Sigmoid colon (tissue), 7 donors: ENCODE measurements around the gene RBM34. TPM values are rescaled to one million over a fixed set of nuclear protein-coding genes. Genes with fewer than 3 reads are reported as not detected.

Source experiments
- DNase-seq: peaks from one replicate; pipeline ENCODE4 v3.0.0-alpha.2; 2019
- H3K27ac ChIP-seq, 4 donors: fragments of 200-600 bp; sonication (generic); one replicate each; pipeline ENCODE4 v1.5.1; 2016 to 2019; ENCODE audit warnings: mild to moderate bottlenecking in 1 of 4
- H3K27me3 ChIP-seq, 3 donors: fragments of 200-600 bp; sonication (generic); one replicate each; pipeline ENCODE4 v1.5.1; 2019; ENCODE audit warnings: mild to moderate bottlenecking in 1 of 3
- H3K36me3 ChIP-seq, 4 donors: fragments of 200-600 bp; sonication (generic); one replicate each; pipeline ENCODE4 v1.5.1; 2016 to 2019
- H3K4me1 ChIP-seq, 4 donors: fragments of 200-600 bp; sonication (generic); one replicate each; pipeline ENCODE4 v1.5.1; 2017 to 2019
- H3K4me3 ChIP-seq, 4 donors: fragments of 200-600 bp; sonication (generic); one replicate each; pipeline ENCODE4 v1.5.1; 2017 to 2019; ENCODE audit warnings: mild to moderate bottlenecking in 2 of 4, moderate library complexity in 1 of 4
- H3K9me3 ChIP-seq, 4 donors: fragments of 200-600 bp in 3 of 4; sonication (generic) in 3 of 4; one replicate each; pipeline versions ENCODE4 v1.5.1 to v1.6.1; 2013 to 2019
- EP300 ChIP-seq, 4 donors: sonication (generic); formaldehyde crosslinking; IDR thresholded peaks; one replicate each; pipeline ENCODE4 v1.6.1; 2017; ENCODE audit warnings: antibody characterized with exemption in 4 of 4
- POLR2A ChIP-seq, 2 donors: fragments of 450-650 bp; IDR thresholded peaks; one replicate each; pipeline ENCODE4 v1.6.1; 2016; ENCODE audit warnings: antibody characterized with exemption in 2 of 2, mild to moderate bottlenecking in 2 of 2, moderate library complexity in 2 of 2
- POLR2AphosphoS5 ChIP-seq, 4 donors: sonication (generic); formaldehyde crosslinking; IDR thresholded peaks; one replicate each; pipeline ENCODE4 v1.6.1; 2017; ENCODE audit warnings: antibody characterized with exemption in 4 of 4
- WGBS, 2 donors: extraction: QIAGEN DNeasy Blood & Tissue Kit; methylation state at CpG; one replicate each; pipeline ENCODE4 v1.1.7; 2013; 5-methylcytosine and 5-hydroxymethylcytosine counted together
- intact Hi-C: fragments of 100-400 bp; cut with DNase I; formaldehyde crosslinking; loops from one replicate; pipeline ENCODE4 v1.15.1; 2023
- polyA plus RNA-seq, 3 donors: library from polyadenylated mRNA; stranded (reverse); fragments of 200-250 nt; gene quantifications; one replicate each; pipeline ENCODE4 v1.2.3, GENCODE V29; 2013
- total RNA-seq, 4 donors: library from RNA; depleted of rRNA; stranded (reverse); fragments of >200 nt; gene quantifications; one replicate each; pipeline ENCODE4 v1.1.0, GENCODE V29; 2016
- TF ChIP-seq, protein P1 (sequence below), 4 experiments: fragments of 450-650 bp in 3 of 4; fragments of 200-600 bp in 1 of 4; IDR thresholded peaks; one replicate each; pipeline ENCODE4 v1.5.1; 2016 to 2019; ENCODE audit warnings: antibody characterized with exemption in 4 of 4, mild to moderate bottlenecking in 3 of 4, moderate library complexity in 2 of 4
- donor health status: healthy with polysubstance abuse.
- donor health status: Bipolar disorder and iron deficiency.
- donor health status: healthy.

Gene RBM34
- total and polyA plus RNA-seq, 7 donors: 46.4 to 83.9 (median 55.3) TPM

DNA sequence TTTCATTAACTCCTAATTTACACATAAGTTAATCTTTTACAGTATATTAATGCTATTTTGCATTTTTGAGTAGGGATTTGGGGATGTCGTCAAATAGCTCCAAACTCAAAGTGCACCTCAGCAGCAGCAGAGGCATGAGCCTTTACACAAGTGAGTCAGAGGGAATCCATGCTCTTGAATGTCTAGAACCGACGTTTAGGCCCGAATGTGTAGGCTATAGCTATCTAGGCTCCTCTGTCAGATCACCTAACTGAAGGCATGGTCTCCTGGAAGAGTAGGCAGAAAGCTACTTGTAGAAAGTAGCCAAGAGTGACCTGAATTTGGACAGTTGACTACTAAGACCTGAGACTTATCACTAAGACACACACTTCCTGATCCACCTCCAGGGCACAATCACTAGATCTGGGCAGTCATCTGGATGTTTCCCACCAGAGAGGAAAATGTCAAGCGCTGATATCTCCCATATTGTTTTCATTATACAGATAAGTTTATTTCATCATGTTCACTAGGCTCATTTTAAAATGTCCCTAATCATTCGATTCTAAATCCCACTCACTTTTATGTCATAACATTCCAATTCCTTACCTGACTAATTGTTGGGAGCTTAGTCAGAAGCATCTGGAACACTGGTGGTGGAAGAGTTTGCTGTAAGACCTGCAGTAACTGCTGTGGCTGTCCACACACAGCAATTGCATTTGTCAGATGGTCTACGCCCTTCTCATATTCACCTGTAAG lies 47.7 kb downstream of the RBM34 start:
- intact Hi-C loops: no loop called here
- Histone ChIP-seq H3K27ac (no peak overlapping the region), H3K4me1 (peaks cover 0 to 8% (median 0%) of the 10 kb centered on the region in 4 donors), H3K9me3 (no peaks in the 10 kb centered on the region), H3K36me3 (peaks cover 3 to 97% (median 28%) of the 10 kb centered on the region in 4 donors), H3K27me3 (no peaks in the 10 kb centered on the region), H3K4me3 (no peak overlapping the region)
- TF ChIP-seq POLR2AphosphoS5 (IDR thresholded peaks at IDR 0.05) (no peak), EP300 (IDR thresholded peaks at IDR 0.05) (no peak), POLR2A (IDR thresholded peaks at IDR 0.05) (no peak)
- TF ChIP-seq, protein P1, sequence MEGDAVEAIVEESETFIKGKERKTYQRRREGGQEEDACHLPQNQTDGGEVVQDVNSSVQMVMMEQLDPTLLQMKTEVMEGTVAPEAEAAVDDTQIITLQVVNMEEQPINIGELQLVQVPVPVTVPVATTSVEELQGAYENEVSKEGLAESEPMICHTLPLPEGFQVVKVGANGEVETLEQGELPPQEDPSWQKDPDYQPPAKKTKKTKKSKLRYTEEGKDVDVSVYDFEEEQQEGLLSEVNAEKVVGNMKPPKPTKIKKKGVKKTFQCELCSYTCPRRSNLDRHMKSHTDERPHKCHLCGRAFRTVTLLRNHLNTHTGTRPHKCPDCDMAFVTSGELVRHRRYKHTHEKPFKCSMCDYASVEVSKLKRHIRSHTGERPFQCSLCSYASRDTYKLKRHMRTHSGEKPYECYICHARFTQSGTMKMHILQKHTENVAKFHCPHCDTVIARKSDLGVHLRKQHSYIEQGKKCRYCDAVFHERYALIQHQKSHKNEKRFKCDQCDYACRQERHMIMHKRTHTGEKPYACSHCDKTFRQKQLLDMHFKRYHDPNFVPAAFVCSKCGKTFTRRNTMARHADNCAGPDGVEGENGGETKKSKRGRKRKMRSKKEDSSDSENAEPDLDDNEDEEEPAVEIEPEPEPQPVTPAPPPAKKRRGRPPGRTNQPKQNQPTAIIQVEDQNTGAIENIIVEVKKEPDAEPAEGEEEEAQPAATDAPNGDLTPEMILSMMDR (IDR thresholded peaks at IDR 0.05): no peak
- 91 to 94% methylated on average over 7 of the region's 7 CpGs for WGBS, 2 donors
- no peak for DNase-seq

DNA sequence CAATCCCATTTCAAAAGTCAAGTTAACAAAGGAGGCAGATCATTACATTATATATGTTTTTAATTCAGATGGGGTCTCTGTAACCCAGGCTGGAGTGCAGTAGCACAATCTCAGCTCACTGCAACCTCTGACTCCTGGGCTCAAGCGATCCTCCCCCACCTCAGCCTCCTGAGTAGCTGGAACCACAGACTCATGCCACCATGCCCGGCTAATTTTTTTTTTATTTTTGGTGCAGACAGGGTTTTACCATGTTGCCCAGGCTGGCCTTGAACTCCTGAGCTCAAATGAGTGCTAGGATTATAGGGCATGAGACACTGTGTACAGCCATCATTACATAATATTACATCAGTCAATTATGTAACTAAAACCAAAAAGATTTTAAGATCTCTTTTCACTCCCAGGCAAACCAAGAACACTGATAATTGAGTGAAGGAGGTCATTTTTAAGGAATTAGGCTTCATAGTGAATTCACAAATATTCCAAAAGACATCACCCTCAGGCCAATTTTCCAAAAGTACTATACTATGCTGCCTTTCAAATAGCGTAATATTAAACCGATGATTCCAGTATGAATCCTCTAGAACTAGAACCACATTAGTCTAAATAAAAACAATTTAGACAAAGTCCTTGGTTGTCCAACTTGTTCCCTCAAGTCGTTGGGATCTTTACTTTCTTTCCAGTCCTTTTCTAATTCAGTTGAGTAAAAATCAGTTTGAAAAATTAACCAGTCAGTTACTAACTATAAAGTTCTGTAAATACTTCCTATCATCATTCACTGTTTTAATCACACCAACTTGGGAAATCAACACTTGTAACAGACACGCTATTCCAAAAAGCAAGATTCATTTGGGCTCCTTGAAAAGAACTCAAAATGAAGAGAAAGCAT lies 48.5 kb downstream of the RBM34 start:
- H3K27me3 ChIP-seq: no peaks in the 10 kb centered on the region
- H3K36me3 ChIP-seq: peaks cover 0 to 94% (median 22%) of the 10 kb centered on the region in 4 donors
- peak overlapping the region in 1 of 4 donors; percentile 4 for H3K27ac ChIP-seq
- H3K9me3 ChIP-seq: no peaks in the 10 kb centered on the region
- no peak overlapping the region for H3K4me3 ChIP-seq
- intact Hi-C loops: no loop called here
- H3K4me1 ChIP-seq: peaks cover 0 to 8% (median 0%) of the 10 kb centered on the region in 4 donors
- no peak for DNase-seq
- WGBS, 2 donors: 86 to 91% methylated on average over 6 of the region's 6 CpGs
- TF ChIP-seq, protein P1 (IDR thresholded peaks at IDR 0.05): no peak
- TF ChIP-seq POLR2AphosphoS5 (IDR thresholded peaks at IDR 0.05) (no peak), EP300 (IDR thresholded peaks at IDR 0.05) (no peak), POLR2A (IDR thresholded peaks at IDR 0.05) (no peak)

DNA sequence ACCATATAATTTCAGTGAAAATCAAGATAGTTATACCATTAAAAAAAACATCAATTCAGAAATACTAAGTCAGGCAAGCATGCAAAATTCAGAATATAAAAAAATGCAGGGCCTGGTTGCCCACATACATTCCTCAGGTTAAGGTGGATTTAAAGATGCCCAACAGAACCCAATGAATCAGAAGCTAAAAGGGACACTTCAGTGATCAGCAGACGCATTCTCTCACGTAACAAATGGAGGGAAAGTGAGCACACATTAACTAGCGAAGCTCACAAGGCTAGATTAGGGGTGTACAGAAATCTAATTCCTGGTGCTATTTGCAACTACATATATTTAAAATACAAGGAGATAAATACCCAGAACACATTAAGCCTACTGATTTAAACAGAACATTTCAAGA lies 49.9 kb downstream of the RBM34 start:
- Histone ChIP-seq H3K36me3 (peaks cover 0 to 81% (median 20%) of the 10 kb centered on the region in 4 donors), H3K4me1 (peaks cover 0 to 8% (median 0%) of the 10 kb centered on the region in 4 donors), H3K4me3 (no peak overlapping the region), H3K27me3 (no peaks in the 10 kb centered on the region), H3K9me3 (no peaks in the 10 kb centered on the region), H3K27ac (no peak overlapping the region)
- DNase-seq: no peak
- WGBS, 2 donors: 94 to 98% methylated on average over 3 of the region's 3 CpGs
- intact Hi-C loops: no loop called here
- no peak for TF ChIP-seq POLR2A (IDR thresholded peaks at IDR 0.05)
- TF ChIP-seq, protein P1 (IDR thresholded peaks at IDR 0.05): no peak
- TF ChIP-seq POLR2AphosphoS5 (IDR thresholded peaks at IDR 0.05): no peak
- no peak for TF ChIP-seq EP300 (IDR thresholded peaks at IDR 0.05)

DNA sequence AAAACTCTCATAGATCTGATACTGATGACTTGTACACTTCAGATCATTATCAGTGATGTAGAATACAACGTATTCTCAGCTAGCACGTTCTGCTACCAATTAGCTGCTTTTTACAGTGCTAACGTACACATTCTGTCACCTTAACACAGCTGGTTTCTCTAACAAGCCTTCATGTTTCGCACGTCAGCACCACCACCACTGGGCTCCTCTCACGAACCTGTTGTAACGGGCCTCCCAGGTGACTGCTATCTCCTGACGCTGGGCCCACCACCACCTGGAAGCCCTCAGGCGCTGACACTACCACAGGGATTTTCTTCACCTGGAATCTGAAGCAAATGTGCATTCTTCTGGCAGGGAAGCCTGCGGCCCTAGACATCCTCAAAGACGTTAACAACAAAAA lies 52.2 kb downstream of the RBM34 start:
- no peak overlapping the region for H3K27ac ChIP-seq
- 91 to 92% methylated on average over 11 of the region's 11 CpGs for WGBS, 2 donors
- H3K9me3 ChIP-seq: no peaks in the 10 kb centered on the region
- no peaks in the 10 kb centered on the region for H3K27me3 ChIP-seq
- TF ChIP-seq, protein P1 (IDR thresholded peaks at IDR 0.05): no peak
- TF ChIP-seq POLR2A (IDR thresholded peaks at IDR 0.05) (no peak), POLR2AphosphoS5 (IDR thresholded peaks at IDR 0.05) (no peak), EP300 (IDR thresholded peaks at IDR 0.05) (no peak)
- DNase-seq: no peak
- H3K4me3 ChIP-seq: no peak overlapping the region
- peaks cover 0 to 16% (median 9%) of the 10 kb centered on the region in 4 donors for H3K4me1 ChIP-seq
- intact Hi-C loops: no loop called here
- H3K36me3 ChIP-seq: peaks cover 0 to 59% (median 15%) of the 10 kb centered on the region in 4 donors
